Measurements from ENCODE around the gene NEK11. TPM values are rescaled to one million over a fixed set of nuclear protein-coding genes. Genes with fewer than 3 reads are reported as not detected.

NEK11 gene
- total RNA-seq, 1 donor from 2014 or later, result 3.8 TPM

DNA sequence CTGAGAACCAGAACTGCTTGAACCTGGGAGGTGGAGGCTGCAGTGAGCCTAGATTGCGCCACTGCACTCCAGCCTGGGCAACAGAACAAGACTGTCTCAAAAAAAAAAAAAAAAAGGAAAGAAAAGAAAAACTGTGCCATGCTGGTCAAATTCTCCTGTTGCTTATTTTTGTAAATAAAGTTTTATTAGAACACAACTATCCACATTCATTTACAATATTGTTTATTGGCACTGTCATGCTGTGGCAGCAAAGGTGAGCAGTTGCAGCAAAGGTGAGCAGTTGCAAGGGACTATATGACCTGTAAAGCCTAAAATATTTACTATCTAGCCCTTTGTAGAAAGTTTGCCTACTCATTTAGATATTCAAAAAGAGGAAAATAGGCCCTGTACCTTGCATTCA is 18.4 kb upstream of the NEK11 start:
- Histone ChIP-seq H3K4me3 (no peak overlapping the region), H3K4me1 (no peaks in the 10 kb centered on the region), H3K36me3 (peaks cover 44% of the 10 kb centered on the region), H3K27me3 (no peaks in the 10 kb centered on the region), H3K27ac (no peak overlapping the region), H3K9me3 (no peaks in the 10 kb centered on the region)
- DNase-seq, result no peak
- intact Hi-C loops (cut with DNase I), result no loop called here
- ATAC-seq, result no peak
- TF ChIP-seq, protein P1, sequence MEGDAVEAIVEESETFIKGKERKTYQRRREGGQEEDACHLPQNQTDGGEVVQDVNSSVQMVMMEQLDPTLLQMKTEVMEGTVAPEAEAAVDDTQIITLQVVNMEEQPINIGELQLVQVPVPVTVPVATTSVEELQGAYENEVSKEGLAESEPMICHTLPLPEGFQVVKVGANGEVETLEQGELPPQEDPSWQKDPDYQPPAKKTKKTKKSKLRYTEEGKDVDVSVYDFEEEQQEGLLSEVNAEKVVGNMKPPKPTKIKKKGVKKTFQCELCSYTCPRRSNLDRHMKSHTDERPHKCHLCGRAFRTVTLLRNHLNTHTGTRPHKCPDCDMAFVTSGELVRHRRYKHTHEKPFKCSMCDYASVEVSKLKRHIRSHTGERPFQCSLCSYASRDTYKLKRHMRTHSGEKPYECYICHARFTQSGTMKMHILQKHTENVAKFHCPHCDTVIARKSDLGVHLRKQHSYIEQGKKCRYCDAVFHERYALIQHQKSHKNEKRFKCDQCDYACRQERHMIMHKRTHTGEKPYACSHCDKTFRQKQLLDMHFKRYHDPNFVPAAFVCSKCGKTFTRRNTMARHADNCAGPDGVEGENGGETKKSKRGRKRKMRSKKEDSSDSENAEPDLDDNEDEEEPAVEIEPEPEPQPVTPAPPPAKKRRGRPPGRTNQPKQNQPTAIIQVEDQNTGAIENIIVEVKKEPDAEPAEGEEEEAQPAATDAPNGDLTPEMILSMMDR (IDR thresholded peaks at IDR 0.05), result no peak

DNA sequence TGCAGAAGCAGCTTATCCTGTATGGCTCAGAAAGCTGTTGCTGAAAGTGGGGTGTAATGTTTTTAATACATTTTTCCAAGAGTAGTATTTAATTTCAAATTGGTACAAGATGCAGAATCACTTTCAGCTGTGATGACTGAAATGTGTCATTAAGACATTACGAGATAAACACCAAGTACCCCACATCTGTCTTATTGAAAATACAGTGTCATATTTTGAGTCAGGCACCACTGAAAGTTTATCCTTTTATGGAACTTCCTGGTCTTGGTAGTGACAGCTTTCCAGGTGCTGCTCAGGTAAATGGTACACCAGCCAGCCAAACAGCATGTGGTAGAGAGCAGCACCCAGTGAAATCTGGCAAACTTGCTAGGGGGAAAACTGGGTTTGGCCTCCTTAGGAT is 17.0 kb upstream of the NEK11 start:
- peaks cover 58% of the 10 kb centered on the region for H3K36me3 ChIP-seq
- no peak overlapping the region for H3K27ac ChIP-seq
- TF ChIP-seq, protein P1 (IDR thresholded peaks at IDR 0.05), result no peak
- no peaks in the 10 kb centered on the region for H3K9me3 ChIP-seq
- ATAC-seq (no peak), DNase-seq (no peak)
- H3K4me3 ChIP-seq, result no peak overlapping the region
- no peaks in the 10 kb centered on the region for H3K27me3 ChIP-seq
- H3K4me1 ChIP-seq, result no peaks in the 10 kb centered on the region
- intact Hi-C loops (cut with DNase I), result no loop called here

DNA sequence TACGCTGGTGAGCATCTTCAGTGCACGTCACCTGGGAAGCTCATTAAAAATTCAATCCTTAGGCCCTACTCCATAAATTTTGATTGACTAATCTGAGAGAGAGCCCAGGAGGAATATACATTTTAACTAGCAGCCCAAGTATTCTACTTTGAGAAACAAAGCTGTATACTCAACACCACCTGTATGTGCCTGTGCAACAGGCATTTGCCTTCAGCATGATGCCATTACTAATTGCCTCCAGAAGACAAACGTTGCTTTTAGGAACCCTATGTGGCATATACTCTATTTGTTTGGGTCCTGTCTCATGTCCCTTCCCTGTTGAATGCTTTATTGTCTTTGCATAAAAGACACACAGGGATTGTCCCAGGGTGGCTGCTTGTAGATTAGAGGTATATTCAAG is 7.7 kb upstream of the NEK11 start:
- TF ChIP-seq, protein P1 (IDR thresholded peaks at IDR 0.05), result no peak
- no peak for ATAC-seq
- no peak overlapping the region for H3K4me3 ChIP-seq
- H3K27ac ChIP-seq, result no peak overlapping the region
- peaks cover 54% of the 10 kb centered on the region for H3K36me3 ChIP-seq
- no peaks in the 10 kb centered on the region for H3K9me3 ChIP-seq
- intact Hi-C loops (cut with DNase I), result no loop called here
- no peaks in the 10 kb centered on the region for H3K27me3 ChIP-seq
- peaks cover 25% of the 10 kb centered on the region for H3K4me1 ChIP-seq
- DNase-seq, result no peak

DNA sequence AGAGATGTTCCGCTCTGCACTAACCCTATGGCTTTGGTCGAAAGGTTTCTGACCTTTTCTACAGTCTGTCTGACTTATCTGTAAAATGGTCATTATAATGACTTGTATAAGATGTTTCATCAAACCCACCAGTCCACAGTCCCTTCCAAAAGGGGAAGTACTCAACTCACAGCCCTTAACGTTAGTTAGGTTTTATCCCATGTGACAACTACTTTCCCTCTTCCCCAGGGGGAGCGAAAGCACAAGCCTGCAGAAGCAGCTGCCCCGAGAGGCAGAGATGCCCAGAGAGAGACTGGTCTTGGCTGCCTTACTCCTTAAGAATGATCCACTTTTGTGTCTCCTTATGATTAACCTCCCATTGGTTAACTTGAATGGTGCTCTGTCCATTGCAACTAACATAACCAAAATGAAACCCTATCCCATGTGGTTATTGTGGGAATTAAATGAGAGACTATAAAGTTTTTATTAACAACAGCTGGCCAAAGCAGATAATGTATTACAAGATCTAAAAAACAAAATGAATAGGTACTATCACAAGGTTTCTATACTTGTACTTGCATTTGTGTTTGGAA is 6.5 kb upstream of the NEK11 start:
- DNase-seq (no peak), ATAC-seq (peak; percentile 77)
- H3K36me3 ChIP-seq, result peaks cover 47% of the 10 kb centered on the region
- TF ChIP-seq, protein P1 (IDR thresholded peaks at IDR 0.05), result no peak
- no peak overlapping the region for H3K27ac ChIP-seq
- no peaks in the 10 kb centered on the region for H3K9me3 ChIP-seq
- no peaks in the 10 kb centered on the region for H3K27me3 ChIP-seq
- H3K4me1 ChIP-seq, result peaks cover 33% of the 10 kb centered on the region
- no peak overlapping the region for H3K4me3 ChIP-seq
- intact Hi-C loops (cut with DNase I), result no loop called here

DNA sequence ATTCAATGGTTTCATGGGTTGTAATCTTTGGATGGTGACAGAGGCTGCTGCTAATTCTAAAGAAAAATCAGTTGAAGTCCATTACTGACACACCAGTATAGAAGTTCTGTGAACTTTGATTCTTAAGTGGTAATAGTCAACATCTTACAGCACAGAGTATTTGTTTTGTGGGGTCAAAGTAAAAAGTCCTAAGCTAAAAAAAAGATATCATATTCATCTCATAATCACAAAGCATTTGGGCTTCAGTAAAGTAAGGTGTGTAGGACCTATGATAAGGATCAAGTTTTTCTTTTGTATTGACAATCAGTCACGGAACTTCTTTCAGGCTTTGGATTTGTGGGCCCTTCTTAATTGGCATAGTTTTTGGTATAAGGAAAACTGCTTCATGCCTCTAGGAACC is 1.1 kb upstream of the NEK11 start:
- intact Hi-C loops (cut with DNase I), result no loop called here
- no peak for DNase-seq

More for the DNA sequence above, 1.1 kb upstream of the NEK11 start:
- no peaks in the 10 kb centered on the region for H3K9me3 ChIP-seq
- peaks cover 38% of the 10 kb centered on the region for H3K4me1 ChIP-seq
- no peak for ATAC-seq
- TF ChIP-seq, protein P1 (IDR thresholded peaks at IDR 0.05), result no peak
- H3K27me3 ChIP-seq, result no peaks in the 10 kb centered on the region
- H3K36me3 ChIP-seq, result peaks cover 10% of the 10 kb centered on the region
- peak overlapping the region; percentile 76 for H3K4me3 ChIP-seq
- H3K27ac ChIP-seq, result no peak overlapping the region

Data from upper lobe of right lung (tissue), 1 donor.